SK-N-SH treated with all-trans-retinoic acid at 6 μM for 48 hours (cell line): Measurements from ENCODE around the gene ITGBL1.

Experiments
- ATAC-seq: fragments of 200-7000 bp; cut with Tn5 transposase; 3 replicates; pipeline ENCODE4 v1.9.1; 2020; ENCODE audit warnings: mild to moderate bottlenecking, moderate library complexity
- ARNTL ChIP-seq: fragments of 450-650 bp; formaldehyde crosslinking; IDR thresholded peaks from 2 replicates; pipeline ENCODE4 v1.5.0; 2020; ENCODE audit warnings: low read depth, mild to moderate bottlenecking, moderate library complexity, borderline replicate concordance
- BACH2 ChIP-seq: fragments of 250-450 bp; sonication (Bioruptor Pico); IDR thresholded peaks from 2 replicates; pipeline ENCODE4 v1.9.0; 2021; ENCODE audit warnings: mild to moderate bottlenecking, borderline replicate concordance
- CSDC2 ChIP-seq: fragments of 250-450 bp; sonication (Bioruptor Pico); IDR thresholded peaks from 2 replicates; pipeline ENCODE4 v1.5.0; 2020; ENCODE audit warnings: mild to moderate bottlenecking, moderate library complexity
- CSRNP3 ChIP-seq: fragments of 250-450 bp; sonication (Bioruptor Pico); IDR thresholded peaks from 2 replicates; pipeline ENCODE4 v1.5.1; 2021; ENCODE audit warnings: mild to moderate bottlenecking, moderate library complexity
- GLIS3 ChIP-seq: fragments of 250-450 bp; sonication (Bioruptor Pico); IDR thresholded peaks from 2 replicates; pipeline ENCODE4 v1.5.0; 2020; ENCODE audit warnings: mild to moderate bottlenecking, moderate library complexity
- ISL1 ChIP-seq: fragments of 250-450 bp; sonication (Bioruptor Pico); IDR thresholded peaks from 2 replicates; pipeline ENCODE4 v2.1.2; 2022; ENCODE audit warnings: mild to moderate bottlenecking, moderate library complexity
- OSR1 ChIP-seq: fragments of 250-450 bp; sonication (Bioruptor Pico); IDR thresholded peaks from 2 replicates; pipeline ENCODE4 v1.8.0; 2022; ENCODE audit warnings: moderate library complexity, mild to moderate bottlenecking, inconsistent platforms
- PPARA ChIP-seq: fragments of 250-450 bp; sonication (Bioruptor Pico); IDR thresholded peaks from 2 replicates; pipeline ENCODE4 v1.5.0; 2020; ENCODE audit warnings: mild to moderate bottlenecking, borderline replicate concordance
- SNAI2 ChIP-seq: fragments of 250-450 bp; sonication (Bioruptor Pico); IDR thresholded peaks from 2 replicates; pipeline ENCODE4 v1.5.0; 2020; ENCODE audit warnings: mild to moderate bottlenecking, moderate library complexity
- TCF4 ChIP-seq: fragments of 250-450 bp; sonication (Bioruptor Pico); IDR thresholded peaks from 2 replicates; pipeline ENCODE4 v1.8.0; 2021; ENCODE audit warnings: mild to moderate bottlenecking, moderate library complexity, borderline replicate concordance
- TOX ChIP-seq: fragments of 250-450 bp; sonication (Bioruptor Pico); IDR thresholded peaks from 2 replicates; pipeline ENCODE4 v1.8.0; 2021; ENCODE audit warnings: mild to moderate bottlenecking, moderate library complexity, borderline replicate concordance
- ZC3H10 ChIP-seq: fragments of 250-450 bp; sonication (Bioruptor Pico); IDR thresholded peaks from 2 replicates; pipeline ENCODE4 v1.5.1; 2021; ENCODE audit warnings: mild to moderate bottlenecking, moderate library complexity
- ZFP3 ChIP-seq: fragments of 250-450 bp; sonication (Bioruptor Pico); IDR thresholded peaks from 2 replicates; pipeline ENCODE4 v1.5.0; 2020; ENCODE audit warnings: mild to moderate bottlenecking, moderate library complexity
- ZFP30 ChIP-seq: fragments of 450-650 bp; formaldehyde crosslinking; IDR thresholded peaks from 2 replicates; pipeline ENCODE4 v1.5.0; 2022; ENCODE audit warnings: mild to moderate bottlenecking, moderate library complexity
- ZNF565 ChIP-seq: fragments of 450-650 bp; formaldehyde crosslinking; conservative IDR thresholded peaks from 2 replicates; pipeline ENCODE4 v1.5.0; 2020; ENCODE audit warnings: low read depth, mild to moderate bottlenecking, moderate library complexity
- ZNF70 ChIP-seq: fragments of 450-650 bp; formaldehyde crosslinking; IDR thresholded peaks from 2 replicates; pipeline ENCODE4 v1.5.0; 2020; ENCODE audit warnings: mild to moderate bottlenecking, moderate library complexity
- TF ChIP-seq, protein P1 (sequence below): fragments of 250-450 bp; sonication (Bioruptor Pico); IDR thresholded peaks from 2 replicates; pipeline ENCODE4 v1.8.0; 2020; ENCODE audit warnings: mild to moderate bottlenecking, moderate library complexity, borderline replicate concordance
- TF ChIP-seq, protein P2 (sequence below): fragments of 250-450 bp; sonication (Bioruptor Pico); IDR thresholded peaks from 2 replicates; pipeline ENCODE4 v1.8.0; 2021; ENCODE audit warnings: low read depth, mild to moderate bottlenecking, moderate library complexity, borderline replicate concordance
- TF ChIP-seq, protein P3 (sequence below): fragments of 250-450 bp; sonication (Bioruptor Pico); IDR thresholded peaks from 2 replicates; pipeline ENCODE4 v1.5.1; 2020; ENCODE audit warnings: low read depth, mild to moderate bottlenecking, moderate library complexity
- TF ChIP-seq, protein P4 (sequence below): fragments of 250-450 bp; sonication (Bioruptor Pico); IDR thresholded peaks from 2 replicates; pipeline ENCODE4 v1.5.0; 2020; ENCODE audit warnings: mild to moderate bottlenecking, moderate library complexity

Gene ITGBL1

GRCh38 chr13:101488734-101489133, 36.3 kb downstream of the ITGBL1 start:
- TF ChIP-seq ZNF70 (CRISPR knock-in tag) (no peak), TOX (CRISPR knock-in tag) (no peak), ZFP3 (CRISPR knock-in tag) (no peak), PPARA (no peak), CSDC2 (CRISPR knock-in tag) (no peak), CSRNP3 (CRISPR knock-in tag) (no peak), ARNTL (CRISPR knock-in tag) (no peak), ZC3H10 (CRISPR knock-in tag) (no peak), TCF4 (CRISPR knock-in tag) (no peak), ZFP30 (no peak), GLIS3 (CRISPR knock-in tag) (no peak), ISL1 (CRISPR knock-in tag) (no peak), OSR1 (CRISPR knock-in tag) (no peak), ZNF565 (CRISPR knock-in tag) (no peak), SNAI2 (CRISPR knock-in tag) (no peak), BACH2 (CRISPR knock-in tag) (no peak)
- TF ChIP-seq, protein P1, sequence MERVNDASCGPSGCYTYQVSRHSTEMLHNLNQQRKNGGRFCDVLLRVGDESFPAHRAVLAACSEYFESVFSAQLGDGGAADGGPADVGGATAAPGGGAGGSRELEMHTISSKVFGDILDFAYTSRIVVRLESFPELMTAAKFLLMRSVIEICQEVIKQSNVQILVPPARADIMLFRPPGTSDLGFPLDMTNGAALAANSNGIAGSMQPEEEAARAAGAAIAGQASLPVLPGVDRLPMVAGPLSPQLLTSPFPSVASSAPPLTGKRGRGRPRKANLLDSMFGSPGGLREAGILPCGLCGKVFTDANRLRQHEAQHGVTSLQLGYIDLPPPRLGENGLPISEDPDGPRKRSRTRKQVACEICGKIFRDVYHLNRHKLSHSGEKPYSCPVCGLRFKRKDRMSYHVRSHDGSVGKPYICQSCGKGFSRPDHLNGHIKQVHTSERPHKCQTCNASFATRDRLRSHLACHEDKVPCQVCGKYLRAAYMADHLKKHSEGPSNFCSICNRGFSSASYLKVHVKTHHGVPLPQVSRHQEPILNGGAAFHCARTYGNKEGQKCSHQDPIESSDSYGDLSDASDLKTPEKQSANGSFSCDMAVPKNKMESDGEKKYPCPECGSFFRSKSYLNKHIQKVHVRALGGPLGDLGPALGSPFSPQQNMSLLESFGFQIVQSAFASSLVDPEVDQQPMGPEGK (CRISPR knock-in tag), result no peak
- TF ChIP-seq, protein P2, sequence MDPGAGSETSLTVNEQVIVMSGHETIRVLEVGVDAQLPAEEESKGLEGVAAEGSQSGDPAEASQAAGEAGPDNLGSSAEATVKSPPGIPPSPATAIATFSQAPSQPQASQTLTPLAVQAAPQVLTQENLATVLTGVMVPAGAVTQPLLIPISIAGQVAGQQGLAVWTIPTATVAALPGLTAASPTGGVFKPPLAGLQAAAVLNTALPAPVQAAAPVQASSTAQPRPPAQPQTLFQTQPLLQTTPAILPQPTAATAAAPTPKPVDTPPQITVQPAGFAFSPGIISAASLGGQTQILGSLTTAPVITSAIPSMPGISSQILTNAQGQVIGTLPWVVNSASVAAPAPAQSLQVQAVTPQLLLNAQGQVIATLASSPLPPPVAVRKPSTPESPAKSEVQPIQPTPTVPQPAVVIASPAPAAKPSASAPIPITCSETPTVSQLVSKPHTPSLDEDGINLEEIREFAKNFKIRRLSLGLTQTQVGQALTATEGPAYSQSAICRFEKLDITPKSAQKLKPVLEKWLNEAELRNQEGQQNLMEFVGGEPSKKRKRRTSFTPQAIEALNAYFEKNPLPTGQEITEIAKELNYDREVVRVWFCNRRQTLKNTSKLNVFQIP (CRISPR knock-in tag), result no peak
- TF ChIP-seq, protein P3, sequence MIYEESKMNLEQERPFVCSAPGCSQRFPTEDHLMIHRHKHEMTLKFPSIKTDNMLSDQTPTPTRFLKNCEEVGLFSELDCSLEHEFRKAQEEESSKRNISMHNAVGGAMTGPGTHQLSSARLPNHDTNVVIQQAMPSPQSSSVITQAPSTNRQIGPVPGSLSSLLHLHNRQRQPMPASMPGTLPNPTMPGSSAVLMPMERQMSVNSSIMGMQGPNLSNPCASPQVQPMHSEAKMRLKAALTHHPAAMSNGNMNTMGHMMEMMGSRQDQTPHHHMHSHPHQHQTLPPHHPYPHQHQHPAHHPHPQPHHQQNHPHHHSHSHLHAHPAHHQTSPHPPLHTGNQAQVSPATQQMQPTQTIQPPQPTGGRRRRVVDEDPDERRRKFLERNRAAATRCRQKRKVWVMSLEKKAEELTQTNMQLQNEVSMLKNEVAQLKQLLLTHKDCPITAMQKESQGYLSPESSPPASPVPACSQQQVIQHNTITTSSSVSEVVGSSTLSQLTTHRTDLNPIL (CRISPR knock-in tag), result no peak
- TF ChIP-seq, protein P4, sequence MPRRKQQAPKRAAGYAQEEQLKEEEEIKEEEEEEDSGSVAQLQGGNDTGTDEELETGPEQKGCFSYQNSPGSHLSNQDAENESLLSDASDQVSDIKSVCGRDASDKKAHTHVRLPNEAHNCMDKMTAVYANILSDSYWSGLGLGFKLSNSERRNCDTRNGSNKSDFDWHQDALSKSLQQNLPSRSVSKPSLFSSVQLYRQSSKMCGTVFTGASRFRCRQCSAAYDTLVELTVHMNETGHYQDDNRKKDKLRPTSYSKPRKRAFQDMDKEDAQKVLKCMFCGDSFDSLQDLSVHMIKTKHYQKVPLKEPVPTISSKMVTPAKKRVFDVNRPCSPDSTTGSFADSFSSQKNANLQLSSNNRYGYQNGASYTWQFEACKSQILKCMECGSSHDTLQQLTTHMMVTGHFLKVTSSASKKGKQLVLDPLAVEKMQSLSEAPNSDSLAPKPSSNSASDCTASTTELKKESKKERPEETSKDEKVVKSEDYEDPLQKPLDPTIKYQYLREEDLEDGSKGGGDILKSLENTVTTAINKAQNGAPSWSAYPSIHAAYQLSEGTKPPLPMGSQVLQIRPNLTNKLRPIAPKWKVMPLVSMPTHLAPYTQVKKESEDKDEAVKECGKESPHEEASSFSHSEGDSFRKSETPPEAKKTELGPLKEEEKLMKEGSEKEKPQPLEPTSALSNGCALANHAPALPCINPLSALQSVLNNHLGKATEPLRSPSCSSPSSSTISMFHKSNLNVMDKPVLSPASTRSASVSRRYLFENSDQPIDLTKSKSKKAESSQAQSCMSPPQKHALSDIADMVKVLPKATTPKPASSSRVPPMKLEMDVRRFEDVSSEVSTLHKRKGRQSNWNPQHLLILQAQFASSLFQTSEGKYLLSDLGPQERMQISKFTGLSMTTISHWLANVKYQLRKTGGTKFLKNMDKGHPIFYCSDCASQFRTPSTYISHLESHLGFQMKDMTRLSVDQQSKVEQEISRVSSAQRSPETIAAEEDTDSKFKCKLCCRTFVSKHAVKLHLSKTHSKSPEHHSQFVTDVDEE (CRISPR knock-in tag), result no peak
- ATAC-seq, result no peak

GRCh38 chr13:101489643-101490405, 37.3 kb downstream of the ITGBL1 start:
- no peak for TF ChIP-seq ZC3H10 (CRISPR knock-in tag)
- TF ChIP-seq, protein P3 (CRISPR knock-in tag), result peak; percentile 77
- TF ChIP-seq, protein P1 (CRISPR knock-in tag), result peak; percentile 40; the same call in 1 of the 2 replicates
- peak; percentile 81 for ATAC-seq
